HG03520 (cell line): ENCODE results near the gene MAPKAPK3.

Experiments
- ATAC-seq: cut with Tn5 transposase; IDR thresholded peaks from one replicate; pipeline ENCODE4 v1.9.1; 2021; ENCODE audit warnings: mild to moderate bottlenecking, moderate library complexity; ENCODE audit not compliant: unreplicated experiment

Gene MAPKAPK3

DNA sequence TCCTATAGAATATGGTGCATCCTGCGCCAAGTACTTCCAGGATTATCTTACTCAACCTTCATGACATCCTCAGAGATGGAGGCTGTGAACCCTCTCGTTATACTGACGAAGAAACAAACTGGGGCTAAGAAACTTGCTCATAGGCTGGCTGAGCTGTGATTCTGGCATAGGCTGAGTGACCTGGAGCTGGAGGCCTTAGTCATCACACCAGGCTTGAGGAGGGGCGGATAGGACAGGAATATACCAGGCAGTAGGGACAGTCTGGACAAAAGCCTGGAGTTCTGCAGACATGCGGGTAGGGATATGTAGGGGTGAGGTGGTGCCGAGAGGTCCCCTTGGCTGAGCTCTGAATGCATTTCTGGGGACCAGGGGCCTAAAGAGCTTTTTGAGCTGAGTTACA is 29.6 kb upstream of the MAPKAPK3 start:
- no peak for ATAC-seq

DNA sequence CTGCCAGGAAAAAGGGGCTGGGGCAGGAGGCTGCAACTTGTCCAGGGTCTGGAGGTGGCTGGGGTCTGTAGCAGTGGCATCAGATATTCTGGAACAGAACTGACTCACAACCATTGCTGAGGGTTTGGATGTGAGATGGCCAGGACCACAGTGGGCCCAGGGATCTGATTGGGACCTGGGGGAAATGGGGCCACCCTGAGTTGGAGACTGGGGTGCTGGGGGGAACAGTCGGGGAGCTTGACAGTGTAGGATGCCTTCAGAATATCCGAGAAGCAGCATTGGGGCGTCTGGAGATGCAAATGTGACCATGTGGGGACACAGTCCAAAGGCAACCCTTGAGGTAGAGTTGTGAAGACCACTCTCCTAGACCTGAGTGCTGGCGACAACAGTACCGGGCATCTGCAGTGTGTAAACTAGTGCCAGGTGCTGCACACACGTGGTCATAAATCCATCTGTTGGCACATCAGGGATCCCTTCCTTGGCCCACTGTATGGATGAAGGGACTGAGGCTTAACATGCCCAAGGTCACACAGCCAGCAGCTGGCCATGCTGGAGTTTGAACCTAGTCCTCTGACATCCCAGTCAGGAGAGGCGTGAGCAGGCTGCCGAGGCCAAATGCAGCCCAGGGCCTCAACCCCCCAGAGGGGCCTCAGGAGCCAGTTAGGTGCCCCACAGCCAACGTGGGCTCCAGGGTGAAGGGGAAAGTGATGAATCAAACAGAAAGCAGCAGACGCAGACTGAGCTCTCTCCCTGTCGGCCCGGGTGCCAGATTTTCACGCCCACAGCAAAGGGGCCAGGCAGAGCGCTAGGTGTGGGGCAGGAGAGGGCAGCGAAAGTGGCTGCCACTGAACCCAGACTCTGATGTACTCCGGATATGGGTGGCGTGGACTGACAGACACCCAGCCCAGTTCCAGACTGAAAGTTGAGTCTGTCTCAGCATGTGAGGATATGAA is 28.9 kb upstream of the MAPKAPK3 start:
- no peak for ATAC-seq

DNA sequence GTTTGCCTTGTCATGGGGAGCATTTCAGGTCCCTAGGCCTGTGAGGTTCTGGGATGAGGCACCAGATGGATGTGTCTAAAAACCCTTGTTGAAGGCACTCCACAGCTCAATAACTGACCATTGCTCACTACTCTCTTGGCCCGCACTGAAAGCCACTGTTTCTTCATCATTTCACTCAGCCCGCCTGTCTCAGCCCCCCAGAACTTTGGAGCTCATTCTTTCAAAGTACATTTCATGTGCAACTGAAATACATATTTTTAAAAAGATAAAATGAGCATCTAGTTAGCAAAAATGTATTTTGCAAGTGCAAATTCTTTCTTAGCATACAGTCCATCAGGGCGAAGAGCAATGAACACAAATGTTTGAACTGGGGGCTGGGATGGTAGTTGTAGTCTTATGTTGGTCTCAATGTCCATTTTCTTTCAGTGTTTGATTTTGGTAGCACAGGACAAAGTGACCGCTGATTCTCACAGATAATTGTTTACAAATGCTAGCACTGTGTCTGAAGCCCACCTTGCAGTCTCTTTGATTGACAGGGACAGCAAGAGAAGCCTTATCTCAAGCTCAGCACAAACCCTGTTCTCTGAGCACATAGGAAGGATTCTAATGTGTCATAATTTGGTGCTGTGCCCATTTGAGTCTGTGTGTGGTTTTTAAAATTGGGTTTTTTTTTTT is 28.1 kb upstream of the MAPKAPK3 start:
- no peak for ATAC-seq

DNA sequence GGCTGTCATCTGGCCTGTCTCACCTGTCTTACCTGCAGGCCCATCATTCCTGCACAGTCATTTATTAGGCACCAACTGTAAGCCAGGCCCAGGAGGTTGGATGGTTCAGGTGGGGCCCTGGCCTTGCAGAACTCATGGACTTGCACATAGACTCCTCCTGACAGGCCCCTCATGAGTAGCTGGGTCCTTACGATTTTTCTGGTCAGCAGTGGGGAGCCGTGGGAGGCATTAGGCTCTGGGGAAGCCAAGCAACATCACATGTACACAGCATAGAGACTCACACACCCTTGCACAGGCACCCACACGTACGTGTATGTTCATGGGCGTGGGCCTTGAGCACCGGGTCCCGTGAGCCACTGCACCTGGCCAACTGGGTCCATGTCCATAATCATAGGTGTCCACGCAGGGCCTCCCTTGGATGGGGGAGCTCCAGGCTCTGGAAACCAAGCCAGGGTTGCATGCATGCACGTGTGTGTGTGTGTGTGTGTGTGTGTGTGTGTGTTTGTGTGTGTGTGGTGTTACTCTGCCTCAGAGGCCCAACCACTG is 25.7 kb upstream of the MAPKAPK3 start:
- ATAC-seq: no peak

DNA sequence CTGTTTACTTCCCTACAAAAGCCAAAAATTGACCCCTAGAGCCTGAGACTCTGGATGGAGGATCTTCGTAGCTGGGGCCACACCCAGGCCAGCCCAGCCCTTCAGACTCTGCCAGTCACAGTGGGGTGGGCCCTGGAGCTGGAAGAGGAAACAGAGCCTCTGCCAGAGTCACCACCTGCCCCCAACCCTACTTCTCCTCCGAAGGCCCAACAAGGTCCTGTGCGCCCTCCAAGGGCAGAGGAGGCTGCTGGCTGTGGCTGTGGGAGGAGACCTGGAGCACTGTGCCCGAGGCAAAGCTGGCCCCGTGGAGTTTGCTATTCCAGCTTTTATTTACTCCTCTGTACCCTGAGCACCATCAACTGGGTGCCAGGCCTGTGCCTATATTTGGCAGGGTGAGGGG is 24.4 kb upstream of the MAPKAPK3 start:
- ATAC-seq: no peak

DNA sequence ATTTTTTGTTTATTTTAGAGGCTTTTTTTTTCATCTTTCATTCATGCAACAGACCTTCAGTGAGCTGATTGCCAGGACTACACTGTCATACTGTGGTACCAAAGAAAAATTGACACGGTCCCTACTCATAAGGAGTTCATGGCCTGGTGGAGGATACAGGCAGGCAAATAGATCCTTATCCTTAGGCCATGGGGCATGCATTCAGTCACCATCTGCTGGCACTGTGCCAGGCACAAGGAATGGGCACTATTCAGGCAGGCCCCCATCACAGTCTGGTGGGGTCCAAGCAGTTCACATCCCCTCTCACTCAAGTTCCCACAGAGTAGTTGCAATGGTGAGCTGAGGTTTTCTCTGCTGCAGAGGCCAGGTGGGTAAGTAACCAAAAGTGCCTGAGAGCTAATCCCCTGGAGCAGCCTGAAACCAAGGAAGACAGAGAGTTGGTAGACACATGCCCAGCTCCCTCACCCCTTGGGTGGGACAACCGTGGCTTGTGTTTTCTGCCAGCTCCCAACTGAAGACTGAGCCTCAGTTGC is 22.6 kb upstream of the MAPKAPK3 start:
- ATAC-seq: no peak

DNA sequence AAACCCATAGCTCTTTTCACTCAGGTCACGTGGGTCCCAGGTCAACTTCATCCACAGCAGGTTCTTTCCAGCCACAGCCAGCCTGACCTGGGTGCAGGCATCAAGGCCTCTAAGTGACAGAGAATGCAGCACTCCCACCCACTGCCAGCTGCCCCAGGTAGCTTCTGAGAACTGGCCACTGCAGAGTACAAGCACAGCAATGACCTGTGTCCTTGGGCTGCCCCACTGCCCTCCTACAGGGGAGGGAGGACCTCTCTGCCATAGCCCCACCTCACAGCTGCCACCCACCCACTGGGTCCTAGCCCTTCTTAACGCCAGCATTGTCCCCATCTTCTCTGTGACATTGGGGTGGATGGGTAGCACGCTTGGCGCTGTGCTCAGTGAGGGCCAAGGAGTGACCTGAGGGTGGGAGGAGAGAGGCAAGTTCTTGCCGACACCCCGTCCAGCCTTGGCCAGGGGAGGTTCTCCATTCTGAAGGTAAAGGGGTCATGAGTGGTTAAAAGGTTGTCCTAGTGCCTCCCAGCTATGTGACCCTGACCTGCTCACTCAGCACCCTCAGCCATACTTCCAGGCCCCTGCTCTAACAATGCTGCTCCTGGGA is 17.7 kb upstream of the MAPKAPK3 start:
- no peak for ATAC-seq

GRCh38 chr3:50599716-50600118 is 17.2 kb upstream of the MAPKAPK3 start:
- no peak for ATAC-seq

- ATAC-seq: no peak
Observed at GRCh38 chr3:50600141-50600753, 16.7 kb upstream of the MAPKAPK3 start.

- ATAC-seq: no peak
Observed at GRCh38 chr3:50600841-50601591, 15.9 kb upstream of the MAPKAPK3 start.

GRCh38 chr3:50602595-50603191 is 14.3 kb upstream of the MAPKAPK3 start:
- no peak for ATAC-seq

- ATAC-seq: no peak
Observed at GRCh38 chr3:50603261-50604109, 13.5 kb upstream of the MAPKAPK3 start.

GRCh38 chr3:50604110-50604621 is 12.8 kb upstream of the MAPKAPK3 start:
- no peak for ATAC-seq

GRCh38 chr3:50604628-50605588 is 12.0 kb upstream of the MAPKAPK3 start:
- ATAC-seq: no peak

- ATAC-seq: no peak
Observed at GRCh38 chr3:50605901-50606326, 11.0 kb upstream of the MAPKAPK3 start.

GRCh38 chr3:50606596-50606995 is 10.4 kb upstream of the MAPKAPK3 start:
- ATAC-seq: no peak
